GM12878 (cell line): ENCODE measurements around the gene NAA11. TPM values are rescaled to one million over a fixed set of nuclear protein-coding genes. Genes with fewer than 3 reads are reported as not detected.

Experiments used
- ATAC-seq: fragments of 200-7000 bp; cut with Tn5 transposase; 3 replicates; pipeline ENCODE4 v1.9.1; 2020; ENCODE audit warnings: mild to moderate bottlenecking, moderate library complexity
- BruUV-seq: library from RNA; stranded (reverse); fragments of 400-500 nt; replicated peaks from 2 replicates; lab custom pipeline; 2021; lab: Mats Ljungman, UMichigan
- CTCF ChIA-PET: fragments of 300-600 bp; sonication (Branson Sonifier 250); formaldehyde crosslinking; extraction: SDS; loops from one replicate; lab custom pipeline; 2021; ENCODE audit warnings: inconsistent platforms; lab: Yijun Ruan, JAX
- POLR2A ChIA-PET: fragments of 350-600 bp; formaldehyde crosslinking; extraction: SDS; loops from one replicate; lab custom pipeline; 2021; ENCODE audit warnings: inconsistent platforms; lab: Charles Lee
- RAD21 ChIA-PET: fragments of 300-600 bp; sonication (Branson Sonifier 250); formaldehyde crosslinking; loops from one replicate; lab custom pipeline; 2023; ENCODE audit warnings: antibody characterized with exemption; ENCODE audit not compliant: unreplicated experiment; lab: Charles Lee
- SMC1A ChIA-PET: fragments of 300-600 bp; sonication (Branson Sonifier 250); formaldehyde crosslinking; loops from one replicate; lab custom pipeline; 2023; ENCODE audit not compliant: unreplicated experiment, uncharacterized antibody; lab: Charles Lee
- DNase-seq: peaks from one replicate; pipeline ENCODE4 v3.0.0-alpha.2; 2011; ENCODE audit warnings: low read depth, low spot score
- FAIRE-seq: peaks from 3 replicates; lab custom pipeline; 2011; peaks lifted over from hg19 to GRCh38; lab: Jason Lieb, UNC
- H2AFZ ChIP-seq: 2 replicates; pipeline ENCODE4 v1.6.0; 2011; ENCODE audit warnings: low read depth, low read length, control low read depth; ENCODE audit not compliant: control insufficient read depth
- H3K27ac ChIP-seq: 2 replicates; pipeline ENCODE4 v1.5.1; 2011; ENCODE audit warnings: control low read depth; ENCODE audit not compliant: control insufficient read depth, insufficient read depth
- H3K27me3 ChIP-seq, 2 experiments: replicated peaks in 1 of 2; 2 replicates each; pipeline versions ENCODE4 v1.6.0 to v1.6.1; 2011; ENCODE audit warnings: low read length in 1 of 2; ENCODE audit not compliant: control insufficient read depth in 2 of 2, insufficient read depth in 2 of 2
- H3K36me3 ChIP-seq, 2 experiments: 2 replicates each; pipeline ENCODE4 v1.5.1; 2011; ENCODE audit warnings: low read length in 1 of 2; ENCODE audit not compliant: control insufficient read depth in 2 of 2, insufficient read depth in 2 of 2
- H3K4me1 ChIP-seq: 2 replicates; pipeline ENCODE4 v1.6.1; 2011; ENCODE audit warnings: mild to moderate bottlenecking, low read length, moderate library complexity, mixed read lengths; ENCODE audit not compliant: control insufficient read depth, insufficient read depth
- H3K4me2 ChIP-seq: 2 replicates; pipeline ENCODE4 v1.6.0; 2011; ENCODE audit warnings: control low read depth; ENCODE audit not compliant: control insufficient read depth, insufficient read depth
- H3K4me3 ChIP-seq: fragments of 200-600 bp; sonication (generic); 2 replicates; pipeline ENCODE4 v1.5.1; 2016
- H3K79me2 ChIP-seq: 2 replicates; pipeline ENCODE4 v1.6.0; 2011; ENCODE audit warnings: low read length; ENCODE audit not compliant: control insufficient read depth, insufficient read depth
- H3K9ac ChIP-seq: 2 replicates; pipeline ENCODE4 v1.8.0; 2011; ENCODE audit warnings: low read length, control low read depth, mixed read lengths; ENCODE audit not compliant: control insufficient read depth, insufficient read depth
- H3K9me3 ChIP-seq: replicated peaks from 3 replicates; pipeline ENCODE4 v1.5.1; 2011; ENCODE audit warnings: mild to moderate bottlenecking, low read length; ENCODE audit not compliant: control insufficient read depth, insufficient read depth
- H4K20me1 ChIP-seq: 2 replicates; pipeline ENCODE4 v1.6.0; 2011; ENCODE audit not compliant: control insufficient read depth, insufficient read depth
- CHD2 ChIP-seq: IDR thresholded peaks from 2 replicates; pipeline ENCODE4 v1.6.1; 2011; ENCODE audit warnings: low read depth, low read length, improper control_type of control experiment, borderline replicate concordance
- E2F4 ChIP-seq: IDR thresholded peaks from 2 replicates; pipeline ENCODE4 v1.6.1; 2012; ENCODE audit warnings: low read depth, low read length, improper control_type of control experiment
- EGR1 ChIP-seq, 2 experiments: IDR thresholded peaks; 1 replicate in 1 of 2; 2 replicates in 1 of 2; pipeline ENCODE4 v1.6.1; 2011 to 2012; ENCODE audit warnings: low read depth in 2 of 2, low read length in 2 of 2, borderline replicate concordance in 1 of 2, mild to moderate bottlenecking in 1 of 2, moderate library complexity in 1 of 2
- IKZF1 ChIP-seq: fragments of 450-650 bp; conservative IDR thresholded peaks from 2 replicates; pipeline ENCODE4 v1.6.1; 2017; ENCODE audit warnings: antibody characterized with exemption, mild to moderate bottlenecking
- IRF5 ChIP-seq: fragments of 450-650 bp; IDR thresholded peaks from 2 replicates; pipeline ENCODE4 v1.6.1; 2017; ENCODE audit warnings: borderline replicate concordance
- JUND ChIP-seq: IDR thresholded peaks from 2 replicates; pipeline ENCODE4 v1.6.1; 2012; ENCODE audit warnings: low read depth, mild to moderate bottlenecking, low read length, improper control_type of control experiment, moderate library complexity
- LARP7 ChIP-seq: fragments of 450-650 bp; IDR thresholded peaks from 2 replicates; pipeline ENCODE4 v1.6.1; 2017; ENCODE audit warnings: mild to moderate bottlenecking
- MEF2B ChIP-seq: fragments of 450-650 bp; IDR thresholded peaks from 2 replicates; pipeline ENCODE4 v1.6.1; 2018; ENCODE audit warnings: mild to moderate bottlenecking, moderate library complexity; ENCODE audit not compliant: partially characterized antibody, poor library complexity, severe bottlenecking
- MXI1 ChIP-seq: fragments of 150-350 bp; IDR thresholded peaks from 2 replicates; pipeline ENCODE4 v1.6.1; 2011; ENCODE audit warnings: low read depth, mild to moderate bottlenecking, inconsistent platforms, low read length, improper control_type of control experiment
- NFYB ChIP-seq: IDR thresholded peaks from 2 replicates; pipeline ENCODE4 v1.6.1; 2011; ENCODE audit warnings: low read depth, mild to moderate bottlenecking, low read length, improper control_type of control experiment, moderate library complexity; ENCODE audit not compliant: insufficient read depth
- RCOR1 ChIP-seq: conservative IDR thresholded peaks from 2 replicates; pipeline ENCODE4 v1.6.1; 2012; ENCODE audit warnings: low read depth, low read length, improper control_type of control experiment
- RFX5 ChIP-seq: IDR thresholded peaks from 2 replicates; pipeline ENCODE4 v1.6.1; 2011; ENCODE audit warnings: low read depth, low read length, improper control_type of control experiment
- RUNX3 ChIP-seq: IDR thresholded peaks from 2 replicates; pipeline ENCODE4 v1.6.1; 2012; ENCODE audit warnings: low read length, inconsistent platforms
- SIX5 ChIP-seq: IDR thresholded peaks from 2 replicates; pipeline ENCODE4 v1.6.1; 2011; ENCODE audit warnings: mild to moderate bottlenecking, low read depth, low read length, moderate library complexity; ENCODE audit not compliant: severe bottlenecking
- SPI1 ChIP-seq: IDR thresholded peaks from 2 replicates; pipeline ENCODE4 v1.6.1; 2011; ENCODE audit warnings: low read depth, mild to moderate bottlenecking, low read length, moderate library complexity, borderline replicate concordance; ENCODE audit not compliant: insufficient read depth
- SREBF2 ChIP-seq: IDR thresholded peaks from 2 replicates; pipeline ENCODE4 v1.6.1; 2012; ENCODE audit warnings: mild to moderate bottlenecking, low read length
- USF1 ChIP-seq: IDR thresholded peaks from 2 replicates; pipeline ENCODE4 v1.6.1; 2011; ENCODE audit warnings: borderline replicate concordance, low read depth, mild to moderate bottlenecking, moderate library complexity, mixed read lengths, low read length; ENCODE audit not compliant: insufficient read depth; ENCODE audit errors: extremely low read length
- ZNF217 ChIP-seq: fragments of 450-650 bp; IDR thresholded peaks from 2 replicates; pipeline ENCODE4 v1.6.1; 2017; ENCODE audit warnings: antibody characterized with exemption, mild to moderate bottlenecking
- WGBS: methylation state at CpG from one replicate; pipeline ENCODE4 v1.1.6; 2016; ENCODE audit warnings: low lambda C conversion rate; ENCODE audit not compliant: insufficient replicate concordance, insufficient coverage; ENCODE audit errors: missing lambda C conversion rate; 5-methylcytosine and 5-hydroxymethylcytosine counted together
- in situ Hi-C: fragments of 300-500 bp; cut with MboI; formaldehyde crosslinking; loops from 9 replicates; pipeline ENCODE4 v1.14.3; 2018; ENCODE audit warnings: mixed read lengths
- intact Hi-C: fragments of 100-400 bp; cut with micrococcal nuclease; formaldehyde crosslinking; loops from one replicate; pipeline ENCODE4 v1.14.2; 2022; ENCODE audit not compliant: unreplicated experiment
- polyA plus RNA-seq, 11 experiments: library from polyadenylated mRNA; depleted of rRNA in 4 of 11; unstranded in 6 of 11; stranded (reverse) in 5 of 11; fragments of >200 nt; fragmentation: Nextera tagmentation in 4 of 11; fragmentation: Illumina TruSeq in 1 of 11; extraction: Ambion mirVana in 4 of 11; extraction: Trizol in 1 of 11; gene quantifications; 1 replicate in 1 of 11; 2 replicates in 10 of 11; pipeline versions ENCODE4 v1.2.1 to v1.2.3, GENCODE V29; 2011 to 2016; ENCODE audit warnings: inconsistent platforms in 2 of 11, missing spikeins in 2 of 11, low read depth in 1 of 11
- total RNA-seq, 4 experiments: library from RNA; depleted of rRNA in 3 of 4; stranded (reverse); fragments of >200 nt in 3 of 4; fragmentation: Illumina TruSeq in 1 of 4; extraction: Trizol in 1 of 4; gene quantifications; 2 replicates each; pipeline versions ENCODE4 v1.2.1 to v1.2.3, GENCODE V29; 2013 to 2021

Gene NAA11
- total and polyA plus RNA-seq, 10 of the 15 experiments (the other 5 are each of a cell fraction or from before 2014, with no cell fraction given): 0.12 to 0.16 TPM; not detected in 8

GRCh38 chr4:79325864-79326328 lies at the start of gene NAA11 (continued):
- TF ChIP-seq MXI1 (no peak), RFX5 (no peak), EGR1 (IDR thresholded peaks at IDR 0.05; ENCODE audit: borderline replicate concordance in 1 of 2, low read depth in 2 of 2, low read length in 2 of 2) (no peak), SPI1 (no peak), RCOR1 (no peak), SIX5 (no peak), ZNF217 (no peak), IKZF1 (no peak)

GRCh38 chr4:79370026-79370425 lies 44.2 kb upstream of the NAA11 start:
- Histone ChIP-seq H3K27me3 (no peaks in the 10 kb centered on the region), H3K27ac (no peak overlapping the region), H3K9ac (no peak overlapping the region), H2AFZ (no peak overlapping the region), H3K36me3 (no peaks in the 10 kb centered on the region), H3K79me2 (no peaks in the 10 kb centered on the region), H4K20me1 (no peaks in the 10 kb centered on the region), H3K4me1 (no peaks in the 10 kb centered on the region), H3K4me2 (no peak overlapping the region), H3K4me3 (no peak overlapping the region), H3K9me3 (no peaks in the 10 kb centered on the region)
- ChIA-PET SMC1A (interaction anchor here (1.4 to 1.9 kb wide), 2 partner anchors 10 to 80 kb away, joined by 3 to 5 read pairs; no protein-coding TSS in a partner anchor), CTCF (no interaction called here), RAD21 (no interaction called here), POLR2A (interaction anchor here (0.5 kb wide), 1 partner anchor 698 kb away, joined by 8 read pairs; no protein-coding TSS in a partner anchor)
- in situ Hi-C loops (no loop called here), intact Hi-C loops (no loop called here)
- no peak for DNase-seq
- TF ChIP-seq E2F4 (no peak), SREBF2 (no peak), JUND (no peak), USF1 (no peak), CHD2 (no peak), IRF5 (no peak), NFYB (no peak), LARP7 (no peak), RUNX3 (no peak), MEF2B (no peak)
- FAIRE-seq: no peak
- WGBS: 0% methylated on average over 2 of the region's 2 CpGs
- BruUV-seq: no TSS peak
- no peak for ATAC-seq
